ENCODE data around the gene VWA3A.
A peak's percentile ranks its signal among the peaks of the same experiment; 100 is the strongest.
"Not testable (repeated sequence)": the region's sequence is repeated elsewhere in the genome, so short reads cannot be mapped to it uniquely, and the experiment has no call there.

Gene VWA3A

GRCh38 chr16:22181843-22182242 lies 89.5 kb downstream of the VWA3A start:
- DNase-seq (ENCODE audit: low read depth in 2 of 3, low spot score in 2 of 3), result no peak

- DNase-seq (ENCODE audit: low read depth in 2 of 3, low spot score in 2 of 3), result no peak
Measured at GRCh38 chr16:22183335-22183734, 91.0 kb downstream of the VWA3A start.

- DNase-seq (ENCODE audit: low read depth in 2 of 3, low spot score in 2 of 3), result no peak
Measured at GRCh38 chr16:22183901-22184614, 91.7 kb downstream of the VWA3A start.

- no peak for DNase-seq (ENCODE audit: low read depth in 2 of 3, low spot score in 2 of 3)
Measured at GRCh38 chr16:22184615-22184968, 92.3 kb downstream of the VWA3A start.

GRCh38 chr16:22186517-22186916 lies 94.2 kb downstream of the VWA3A start:
- DNase-seq (ENCODE audit: low read depth in 2 of 3, low spot score in 2 of 3), result no peak

- DNase-seq (ENCODE audit: low read depth in 2 of 3, low spot score in 2 of 3), result no peak
Measured at GRCh38 chr16:22188267-22188594, 95.9 kb downstream of the VWA3A start.

- DNase-seq (ENCODE audit: low read depth in 2 of 3, low spot score in 2 of 3), result no peak
Measured at GRCh38 chr16:22188595-22189442, 96.5 kb downstream of the VWA3A start.

- DNase-seq (ENCODE audit: low read depth in 2 of 3, low spot score in 2 of 3), result no peak
Measured at GRCh38 chr16:22189473-22190080, 97.2 kb downstream of the VWA3A start.

GRCh38 chr16:22190081-22190775 lies 97.9 kb downstream of the VWA3A start:
- peak; percentile 99 to 100 (median 100) for DNase-seq (ENCODE audit: low read depth in 2 of 3, low spot score in 2 of 3)

GRCh38 chr16:22190776-22191531 lies 98.6 kb downstream of the VWA3A start:
- peak; percentile 94 to 95 (median 94) for DNase-seq (ENCODE audit: low read depth in 2 of 3, low spot score in 2 of 3)

- DNase-seq (ENCODE audit: low read depth in 2 of 3, low spot score in 2 of 3), result no peak
Measured at GRCh38 chr16:22191532-22192260, 99.4 kb downstream of the VWA3A start.

- peak; percentile 51 to 69 (median 58) for DNase-seq (ENCODE audit: low read depth in 2 of 3, low spot score in 2 of 3)
Measured at GRCh38 chr16:22192261-22193062, 100.1 kb downstream of the VWA3A start.

GRCh38 chr16:22193063-22193411 lies 100.7 kb downstream of the VWA3A start:
- DNase-seq (ENCODE audit: low read depth in 2 of 3, low spot score in 2 of 3), result no peak

- no peak for DNase-seq (ENCODE audit: low read depth in 2 of 3, low spot score in 2 of 3)
Measured at GRCh38 chr16:22194707-22195444, 102.5 kb downstream of the VWA3A start.

- DNase-seq (ENCODE audit: low read depth in 2 of 3, low spot score in 2 of 3), result no peak
Measured at GRCh38 chr16:22195445-22195694, 103.0 kb downstream of the VWA3A start.

GRCh38 chr16:22195695-22196558 lies 103.6 kb downstream of the VWA3A start:
- peak; percentile 85 to 100 (median 99) for DNase-seq (ENCODE audit: low read depth in 2 of 3, low spot score in 2 of 3)

GRCh38 chr16:22196559-22197168 lies 104.3 kb downstream of the VWA3A start:
- DNase-seq (ENCODE audit: low read depth in 2 of 3, low spot score in 2 of 3), result not testable (repeated sequence)

Measured in activated CD8-positive, alpha-beta memory T cell treated with anti-CD3 and anti-CD28 coated beads for 48 hours (primary cell).